Measurements from ENCODE around the gene DMRTB1.

GRCh38 chr1:53454019-53454418, 5.2 kb upstream of the DMRTB1 start:
- TF ChIP-seq CTCF (IDR thresholded peaks at IDR 0.05 in 2 of 3, conservative IDR thresholded peaks at IDR 0.05 in 1 of 3; ENCODE audit: borderline replicate concordance in 1 of 3, insufficient read depth in 1 of 3, low read depth in 2 of 3, low read length in 2 of 3) (no peak), ELF1 (IDR thresholded peaks at IDR 0.05; ENCODE audit: borderline replicate concordance, low read depth) (no peak), POLR2A (IDR thresholded peaks at IDR 0.05; ENCODE audit: borderline replicate concordance, extremely low read depth, insufficient read depth, insufficient read length) (no peak), SP1 (IDR thresholded peaks at IDR 0.05; ENCODE audit: low read depth) (no peak), RAD21 (IDR thresholded peaks at IDR 0.05; ENCODE audit: low read depth) (no peak)
